ENCODE results near the gene USP9X.

DNA sequence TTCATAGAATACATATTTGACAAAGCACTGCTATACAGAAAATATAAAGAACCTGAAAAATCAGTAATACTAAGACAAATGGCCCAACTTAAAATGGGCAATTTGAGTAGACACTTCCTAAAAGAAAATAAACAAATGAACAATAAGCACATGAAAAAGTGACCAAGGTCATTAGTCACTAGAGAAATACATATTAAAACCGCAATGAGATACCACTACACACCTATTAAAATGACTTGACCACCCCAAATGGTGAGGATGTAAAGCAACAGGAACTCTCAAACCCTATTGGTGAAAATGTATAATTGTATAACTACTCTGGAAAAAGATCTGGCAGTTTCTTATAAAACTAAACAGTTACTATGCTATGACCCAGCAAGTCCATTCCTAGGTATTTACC is 34.0 kb upstream of the USP9X start:
- TF ChIP-seq, protein P1, sequence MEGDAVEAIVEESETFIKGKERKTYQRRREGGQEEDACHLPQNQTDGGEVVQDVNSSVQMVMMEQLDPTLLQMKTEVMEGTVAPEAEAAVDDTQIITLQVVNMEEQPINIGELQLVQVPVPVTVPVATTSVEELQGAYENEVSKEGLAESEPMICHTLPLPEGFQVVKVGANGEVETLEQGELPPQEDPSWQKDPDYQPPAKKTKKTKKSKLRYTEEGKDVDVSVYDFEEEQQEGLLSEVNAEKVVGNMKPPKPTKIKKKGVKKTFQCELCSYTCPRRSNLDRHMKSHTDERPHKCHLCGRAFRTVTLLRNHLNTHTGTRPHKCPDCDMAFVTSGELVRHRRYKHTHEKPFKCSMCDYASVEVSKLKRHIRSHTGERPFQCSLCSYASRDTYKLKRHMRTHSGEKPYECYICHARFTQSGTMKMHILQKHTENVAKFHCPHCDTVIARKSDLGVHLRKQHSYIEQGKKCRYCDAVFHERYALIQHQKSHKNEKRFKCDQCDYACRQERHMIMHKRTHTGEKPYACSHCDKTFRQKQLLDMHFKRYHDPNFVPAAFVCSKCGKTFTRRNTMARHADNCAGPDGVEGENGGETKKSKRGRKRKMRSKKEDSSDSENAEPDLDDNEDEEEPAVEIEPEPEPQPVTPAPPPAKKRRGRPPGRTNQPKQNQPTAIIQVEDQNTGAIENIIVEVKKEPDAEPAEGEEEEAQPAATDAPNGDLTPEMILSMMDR (IDR thresholded peaks at IDR 0.05) = no peak
- TF ChIP-seq POLR2AphosphoS5 (IDR thresholded peaks at IDR 0.05; ENCODE audit: insufficient read depth in 1 of 2, low read depth in 1 of 2) (no peak), POLR2A (IDR thresholded peaks at IDR 0.05) (no peak)

All from vagina (tissue), 2 donors.